ENCODE results near the gene IFT81. TPM values are rescaled to one million over a fixed set of nuclear protein-coding genes. Genes with fewer than 3 reads are reported as not detected.

Gene IFT81
- polyA plus RNA-seq, 2 of the 4 experiments (the other 2 are of a cell fraction), result 40.7 to 73.4 TPM

- TF ChIP-seq ZC3H11A (IDR thresholded peaks at IDR 0.05), result no peak
- TF ChIP-seq MAFK (IDR thresholded peaks at IDR 0.05; ENCODE audit: partially characterized antibody), result no peak
- peak; percentile 81 for TF ChIP-seq PHF8 (IDR thresholded peaks at IDR 0.05; ENCODE audit: borderline replicate concordance, low read depth)
- no peak for TF ChIP-seq CBX2 (IDR thresholded peaks at IDR 0.05; ENCODE audit: borderline replicate concordance, low read depth)
- no peak for TF ChIP-seq REST (IDR thresholded peaks at IDR 0.05)
- no peak for TF ChIP-seq POLR2AphosphoS2 (conservative IDR thresholded peaks at IDR 0.05; ENCODE audit: low read length)
- no peak for TF ChIP-seq RNF2 (IDR thresholded peaks at IDR 0.05; ENCODE audit: borderline replicate concordance, low read depth)
- no peak for TF ChIP-seq RCOR1 (IDR thresholded peaks at IDR 0.05; ENCODE audit: low read depth, low read length)
- no peak for TF ChIP-seq JUNB (IDR thresholded peaks at IDR 0.05)
- no peak for TF ChIP-seq GATA3 (IDR thresholded peaks at IDR 0.05; ENCODE audit: borderline replicate concordance)
- TF ChIP-seq KDM5A (IDR thresholded peaks at IDR 0.05), result 0 out of 2 replicates have a peak, but pooled peaks have one; percentile 35
- TF ChIP-seq ESRRA (IDR thresholded peaks at IDR 0.05; ENCODE audit: borderline replicate concordance, low read length), result no peak
- no peak for TF ChIP-seq HOXB13 (CRISPR knock-in tag; IDR thresholded peaks at IDR 0.05; ENCODE audit: low read depth)
- peak in 1 of 2 experiments; percentile 33; a peak in 1 of 4 replicates for TF ChIP-seq CEBPB (IDR thresholded peaks at IDR 0.05)
- peak; percentile 66; the same call in 1 of the 2 replicates for TF ChIP-seq HMGXB4 (CRISPR knock-in tag; IDR thresholded peaks at IDR 0.05; ENCODE audit: borderline replicate concordance)
- TF ChIP-seq HOXB5 (CRISPR knock-in tag; IDR thresholded peaks at IDR 0.05), result 0 out of 2 replicates have a peak, but pooled peaks have one; percentile 61
- TF ChIP-seq SREBF2 (IDR thresholded peaks at IDR 0.05), result no peak
- TF ChIP-seq CTCF (IDR thresholded peaks at IDR 0.05), result no peak
- no peak for TF ChIP-seq USF2 (IDR thresholded peaks at IDR 0.05)
- TF ChIP-seq HEYL (CRISPR knock-in tag; IDR thresholded peaks at IDR 0.05), result no peak
These were observed at the start of gene IFT81 (continued) for GRCh38 chr12:110124269-110124995.
